MM.1S (cell line): ENCODE measurements around the gene SLC51B.
A peak's percentile ranks its signal among the peaks of the same experiment; 100 is the strongest.

Source experiments
- DNase-seq: peaks from one replicate; pipeline ENCODE4 v3.0.0-alpha.2; 2015
- H2AFZ ChIP-seq: fragments of 300-600 bp; sonication (generic); 2 replicates; pipeline ENCODE4 v1.6.0; 2016; ENCODE audit warnings: antibody characterized with exemption, low read length
- H3F3A ChIP-seq: fragments of 300-600 bp; sonication (generic); 2 replicates; pipeline ENCODE4 v1.6.1; 2016; ENCODE audit warnings: mild to moderate bottlenecking, antibody characterized with exemption, low read length, moderate library complexity, mixed read lengths; ENCODE audit not compliant: insufficient read depth
- H3K27ac ChIP-seq: fragments of 300-600 bp; sonication (generic); 2 replicates; pipeline ENCODE4 v1.5.1; 2016; ENCODE audit warnings: mild to moderate bottlenecking, low read length
- H3K27me3 ChIP-seq: fragments of 300-600 bp; sonication (generic); replicated peaks from 2 replicates; pipeline ENCODE4 v1.6.0; 2016; ENCODE audit warnings: low read length; ENCODE audit not compliant: insufficient read depth
- H3K36me3 ChIP-seq: fragments of 300-600 bp; sonication (generic); replicated peaks from 2 replicates; pipeline ENCODE4 v1.6.1; 2016; ENCODE audit warnings: mild to moderate bottlenecking, low read length, mixed read lengths; ENCODE audit not compliant: insufficient read depth
- H3K4me1 ChIP-seq: fragments of 300-600 bp; sonication (generic); 2 replicates; pipeline ENCODE4 v1.6.1; 2016; ENCODE audit warnings: low read length, mixed read lengths
- H3K4me2 ChIP-seq: fragments of 300-600 bp; sonication (generic); 2 replicates; pipeline ENCODE4 v1.6.0; 2016; ENCODE audit warnings: low read depth, low read length
- H3K4me3 ChIP-seq: fragments of 300-600 bp; sonication (generic); 2 replicates; pipeline ENCODE4 v1.5.1; 2016; ENCODE audit warnings: low read length, mixed read lengths
- H3K79me2 ChIP-seq: fragments of 300-600 bp; sonication (generic); 2 replicates; pipeline ENCODE4 v1.6.1; 2016; ENCODE audit warnings: mixed run types, low read length, mixed read lengths
- H3K9ac ChIP-seq: fragments of 300-600 bp; sonication (generic); 2 replicates; pipeline ENCODE4 v1.6.1; 2016; ENCODE audit warnings: low read length, mixed read lengths
- H3K9me2 ChIP-seq: fragments of 300-600 bp; sonication (generic); replicated peaks from 2 replicates; pipeline ENCODE4 v1.6.1; 2016; ENCODE audit warnings: mild to moderate bottlenecking, low read length, mixed read lengths; ENCODE audit not compliant: insufficient read depth
- H3K9me3 ChIP-seq: fragments of 300-600 bp; sonication (generic); replicated peaks from 2 replicates; pipeline ENCODE4 v1.6.1; 2016; ENCODE audit warnings: mild to moderate bottlenecking, low read length, mixed read lengths; ENCODE audit not compliant: insufficient read depth
- H4K20me1 ChIP-seq: fragments of 300-600 bp; sonication (generic); 2 replicates; pipeline ENCODE4 v1.6.1; 2016; ENCODE audit warnings: mild to moderate bottlenecking, low read length, moderate library complexity, mixed read lengths; ENCODE audit not compliant: insufficient read depth
- CTCF ChIP-seq: fragments of 300-600 bp; sonication (generic); IDR thresholded peaks from 2 replicates; pipeline ENCODE4 v1.5.1; 2016; ENCODE audit warnings: antibody characterized with exemption, low read length, mixed read lengths
- EZH2 ChIP-seq: fragments of 300-600 bp; sonication (generic); optimal IDR thresholded peaks from 2 replicates; pipeline ENCODE3; 2017; ENCODE audit warnings: low read depth, mild to moderate bottlenecking, antibody characterized with exemption, low read length, mixed read lengths
- EZH2phosphoT487 ChIP-seq: fragments of 300-600 bp; sonication (generic); IDR thresholded peaks from 2 replicates; pipeline ENCODE4 v1.6.1; 2018; ENCODE audit warnings: antibody characterized with exemption, low read length

Gene SLC51B

GRCh38 chr15:65085207-65085753 lies 40.1 kb downstream of the SLC51B start:
- no peak for DNase-seq
- Histone ChIP-seq H3K4me2 (no peak overlapping the region), H3K9me3 (no peaks in the 10 kb centered on the region), H3K4me1 (no peaks in the 10 kb centered on the region), H3K9ac (no peak overlapping the region), H3F3A (no peaks in the 10 kb centered on the region), H3K27me3 (0 out of 2 replicates have a peak, but pooled peaks cover 3% of the 10 kb centered on the region), H3K36me3 (no peaks in the 10 kb centered on the region), H3K4me3 (no peak overlapping the region), H3K9me2 (no peaks in the 10 kb centered on the region), H3K79me2 (no peaks in the 10 kb centered on the region), H2AFZ (no peak overlapping the region), H4K20me1 (no peaks in the 10 kb centered on the region), H3K27ac (no peak overlapping the region)
- TF ChIP-seq EZH2 (no peak), CTCF (no peak), EZH2phosphoT487 (no peak)

- Histone ChIP-seq H2AFZ (no peak overlapping the region), H3K36me3 (no peaks in the 10 kb centered on the region), H3F3A (no peaks in the 10 kb centered on the region), H3K9me3 (no peaks in the 10 kb centered on the region), H3K9ac (no peak overlapping the region), H3K9me2 (no peaks in the 10 kb centered on the region), H3K4me2 (no peak overlapping the region), H3K79me2 (no peaks in the 10 kb centered on the region), H3K27me3 (0 out of 2 replicates have a peak, but pooled peaks cover 3% of the 10 kb centered on the region), H3K27ac (no peak overlapping the region), H3K4me1 (no peaks in the 10 kb centered on the region), H3K4me3 (no peak overlapping the region), H4K20me1 (no peaks in the 10 kb centered on the region)
- TF ChIP-seq CTCF (peak; percentile 39), EZH2 (no peak)
- peak; percentile 10 for DNase-seq
These were observed 40.9 kb downstream of the SLC51B start for GRCh38 chr15:65085990-65086679.

- Histone ChIP-seq H3K9me3 (no peaks in the 10 kb centered on the region), H3K79me2 (no peaks in the 10 kb centered on the region), H3K4me2 (no peak overlapping the region), H3K27me3 (0 out of 2 replicates have a peak, but pooled peaks cover 3% of the 10 kb centered on the region), H3K27ac (no peak overlapping the region), H3K4me1 (no peaks in the 10 kb centered on the region), H4K20me1 (no peaks in the 10 kb centered on the region), H3K9ac (no peak overlapping the region), H3K4me3 (no peak overlapping the region), H3F3A (no peaks in the 10 kb centered on the region), H2AFZ (no peak overlapping the region), H3K9me2 (no peaks in the 10 kb centered on the region), H3K36me3 (no peaks in the 10 kb centered on the region)
- DNase-seq, result no peak
- TF ChIP-seq EZH2phosphoT487, result no peak
- no peak for TF ChIP-seq EZH2
- no peak for TF ChIP-seq CTCF
These were observed 41.5 kb downstream of the SLC51B start for GRCh38 chr15:65086680-65087111.
